HepG2 (cell line): Measurements from ENCODE around the gene ATG4B. TPM values are rescaled to one million over a fixed set of nuclear protein-coding genes. Genes with fewer than 3 reads are reported as not detected.

Experiments
- GLI4 ChIP-seq: sonication (generic); formaldehyde crosslinking; IDR thresholded peaks from 2 replicates; pipeline ENCODE4 v1.5.1; 2020; ENCODE audit warnings: missing genetic modification reagents, mild to moderate bottlenecking, moderate library complexity, borderline replicate concordance
- HES4 ChIP-seq: sonication (generic); formaldehyde crosslinking; IDR thresholded peaks from 2 replicates; pipeline ENCODE4 v1.9.0; 2021; ENCODE audit warnings: mild to moderate bottlenecking, missing genetic modification reagents, borderline replicate concordance
- HIVEP1 ChIP-seq: sonication (generic); formaldehyde crosslinking; IDR thresholded peaks from 2 replicates; pipeline ENCODE4 v1.4.0; 2020; ENCODE audit warnings: mild to moderate bottlenecking, missing genetic modification reagents
- HOXA5 ChIP-seq: sonication (generic); formaldehyde crosslinking; IDR thresholded peaks from 2 replicates; pipeline ENCODE4 v1.4.0; 2020; ENCODE audit warnings: missing genetic modification reagents
- HOXD1 ChIP-seq: sonication (generic); formaldehyde crosslinking; IDR thresholded peaks from 2 replicates; pipeline ENCODE4 v1.5.0; 2020; ENCODE audit warnings: missing genetic modification reagents
- MEIS2 ChIP-seq: sonication (generic); formaldehyde crosslinking; IDR thresholded peaks from 2 replicates; pipeline ENCODE4 v1.9.0; 2021; ENCODE audit warnings: mild to moderate bottlenecking, missing genetic modification reagents
- PCBP2 ChIP-seq: fragments of 200-400 bp; formaldehyde crosslinking; optimal IDR thresholded peaks from 2 replicates; pipeline ENCODE3; 2018; ENCODE audit warnings: low read length, low read depth; ENCODE audit not compliant: poor library complexity, severe bottlenecking
- REPIN1 ChIP-seq: sonication (generic); formaldehyde crosslinking; IDR thresholded peaks from 2 replicates; pipeline ENCODE4 v1.8.0; 2022; ENCODE audit warnings: missing genetic modification reagents, low read depth, mild to moderate bottlenecking, borderline replicate concordance
- RFX5 ChIP-seq: IDR thresholded peaks from 2 replicates; pipeline ENCODE4 v1.6.1; 2011; ENCODE audit warnings: low read depth, low read length, improper control_type of control experiment
- SIN3B ChIP-seq: fragments of 150-350 bp; IDR thresholded peaks from 2 replicates; pipeline ENCODE4 v1.6.1; 2014; ENCODE audit warnings: low read length
- YEATS4 ChIP-seq: sonication (generic); formaldehyde crosslinking; IDR thresholded peaks from 2 replicates; pipeline ENCODE4 v1.4.0; 2020; ENCODE audit warnings: missing genetic modification reagents, borderline replicate concordance
- ZBTB42 ChIP-seq: sonication (generic); formaldehyde crosslinking; IDR thresholded peaks from 2 replicates; pipeline ENCODE4 v1.5.0; 2020; ENCODE audit warnings: mild to moderate bottlenecking, missing genetic modification reagents
- ZBTB7A ChIP-seq: sonication (generic); formaldehyde crosslinking; IDR thresholded peaks from 2 replicates; pipeline ENCODE4 v1.8.0; 2022; ENCODE audit warnings: mild to moderate bottlenecking, missing genetic modification reagents
- ZNF343 ChIP-seq: sonication (generic); formaldehyde crosslinking; IDR thresholded peaks from 2 replicates; pipeline ENCODE4 v1.4.0; 2020; ENCODE audit warnings: mild to moderate bottlenecking, missing genetic modification reagents
- ZNF563 ChIP-seq: sonication (generic); formaldehyde crosslinking; IDR thresholded peaks from 2 replicates; pipeline ENCODE4 v1.8.0; 2022; ENCODE audit warnings: mild to moderate bottlenecking, moderate library complexity, missing genetic modification reagents
- ZNF569 ChIP-seq: sonication (generic); formaldehyde crosslinking; IDR thresholded peaks from 2 replicates; pipeline ENCODE4 v1.5.0; 2020; ENCODE audit warnings: mild to moderate bottlenecking, missing genetic modification reagents, moderate library complexity, borderline replicate concordance
- ZNF709 ChIP-seq: sonication (generic); formaldehyde crosslinking; IDR thresholded peaks from 2 replicates; pipeline ENCODE4 v1.5.0; 2020; ENCODE audit warnings: mild to moderate bottlenecking, missing genetic modification reagents
- ZNF766 ChIP-seq: sonication (generic); formaldehyde crosslinking; IDR thresholded peaks from 2 replicates; pipeline ENCODE4 v1.5.0; 2020; ENCODE audit warnings: missing genetic modification reagents, borderline replicate concordance
- ZNF777 ChIP-seq: sonication (generic); formaldehyde crosslinking; IDR thresholded peaks from 2 replicates; pipeline ENCODE4 v1.4.0; 2020; ENCODE audit warnings: missing genetic modification reagents
- polyA plus RNA-seq, 8 experiments: library from polyadenylated mRNA; depleted of rRNA in 3 of 8; stranded (reverse) in 7 of 8; unstranded in 1 of 8; fragments of >200 nt; fragmentation: Illumina TruSeq in 4 of 8; extraction: Trizol in 4 of 8; gene quantifications; 2 replicates each; pipeline versions ENCODE4 v1.2.1 to v1.2.3, GENCODE V29; 2011 to 2016; ENCODE audit warnings: low read depth in 4 of 8, missing spikeins in 1 of 8, mixed read lengths in 1 of 8; ENCODE audit not compliant: insufficient read depth in 1 of 8
- total RNA-seq, 5 experiments: library from RNA; depleted of rRNA; stranded (reverse); fragments of >200 nt; fragmentation: Illumina TruSeq; extraction: Trizol; gene quantifications; 2 replicates each; pipeline ENCODE4 v1.2.3, GENCODE V29; 2016; ENCODE audit warnings: low read depth in 1 of 5
- TF ChIP-seq, protein P1 (sequence below): sonication (generic); formaldehyde crosslinking; IDR thresholded peaks from 2 replicates; pipeline ENCODE4 v1.8.1; 2022; ENCODE audit warnings: low read depth, mild to moderate bottlenecking, missing genetic modification reagents
- TF ChIP-seq, protein P2 (sequence below): sonication (generic); formaldehyde crosslinking; IDR thresholded peaks from 2 replicates; pipeline ENCODE4 v1.4.0; 2020; ENCODE audit warnings: mild to moderate bottlenecking, missing genetic modification reagents
- TF ChIP-seq, protein P3 (sequence below): sonication (generic); formaldehyde crosslinking; IDR thresholded peaks from 2 replicates; pipeline ENCODE4 v1.8.1; 2023; ENCODE audit warnings: mild to moderate bottlenecking, missing genetic modification reagents

Gene ATG4B
- total and polyA plus RNA-seq, 2 of the 13 experiments (the other 11 are each of a cell fraction or from before 2014, with no cell fraction given): 95.5 to 239 TPM

GRCh38 chr2:241686650-241687425 is 49.3 kb downstream of the ATG4B start, which contains the start of gene DTYMK (continued):
- peak; percentile 82 for TF ChIP-seq SIN3B
- TF ChIP-seq ZNF709 (CRISPR knock-in tag): peak; percentile 73; the same call in 1 of the 2 replicates
- peak; percentile 95 for TF ChIP-seq REPIN1 (CRISPR knock-in tag)
- TF ChIP-seq, protein P1, sequence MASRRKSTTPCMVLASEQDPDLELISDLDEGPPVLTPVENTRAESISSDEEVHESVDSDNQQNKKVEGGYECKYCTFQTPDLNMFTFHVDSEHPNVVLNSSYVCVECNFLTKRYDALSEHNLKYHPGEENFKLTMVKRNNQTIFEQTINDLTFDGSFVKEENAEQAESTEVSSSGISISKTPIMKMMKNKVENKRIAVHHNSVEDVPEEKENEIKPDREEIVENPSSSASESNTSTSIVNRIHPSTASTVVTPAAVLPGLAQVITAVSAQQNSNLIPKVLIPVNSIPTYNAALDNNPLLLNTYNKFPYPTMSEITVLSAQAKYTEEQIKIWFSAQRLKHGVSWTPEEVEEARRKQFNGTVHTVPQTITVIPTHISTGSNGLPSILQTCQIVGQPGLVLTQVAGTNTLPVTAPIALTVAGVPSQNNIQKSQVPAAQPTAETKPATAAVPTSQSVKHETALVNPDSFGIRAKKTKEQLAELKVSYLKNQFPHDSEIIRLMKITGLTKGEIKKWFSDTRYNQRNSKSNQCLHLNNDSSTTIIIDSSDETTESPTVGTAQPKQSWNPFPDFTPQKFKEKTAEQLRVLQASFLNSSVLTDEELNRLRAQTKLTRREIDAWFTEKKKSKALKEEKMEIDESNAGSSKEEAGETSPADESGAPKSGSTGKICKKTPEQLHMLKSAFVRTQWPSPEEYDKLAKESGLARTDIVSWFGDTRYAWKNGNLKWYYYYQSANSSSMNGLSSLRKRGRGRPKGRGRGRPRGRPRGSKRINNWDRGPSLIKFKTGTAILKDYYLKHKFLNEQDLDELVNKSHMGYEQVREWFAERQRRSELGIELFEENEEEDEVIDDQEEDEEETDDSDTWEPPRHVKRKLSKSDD (CRISPR knock-in tag): peak; percentile 87
- no peak for TF ChIP-seq PCBP2
- peak; percentile 75; the same call in 1 of the 2 replicates for TF ChIP-seq ZBTB42 (CRISPR knock-in tag)
- TF ChIP-seq, protein P2, sequence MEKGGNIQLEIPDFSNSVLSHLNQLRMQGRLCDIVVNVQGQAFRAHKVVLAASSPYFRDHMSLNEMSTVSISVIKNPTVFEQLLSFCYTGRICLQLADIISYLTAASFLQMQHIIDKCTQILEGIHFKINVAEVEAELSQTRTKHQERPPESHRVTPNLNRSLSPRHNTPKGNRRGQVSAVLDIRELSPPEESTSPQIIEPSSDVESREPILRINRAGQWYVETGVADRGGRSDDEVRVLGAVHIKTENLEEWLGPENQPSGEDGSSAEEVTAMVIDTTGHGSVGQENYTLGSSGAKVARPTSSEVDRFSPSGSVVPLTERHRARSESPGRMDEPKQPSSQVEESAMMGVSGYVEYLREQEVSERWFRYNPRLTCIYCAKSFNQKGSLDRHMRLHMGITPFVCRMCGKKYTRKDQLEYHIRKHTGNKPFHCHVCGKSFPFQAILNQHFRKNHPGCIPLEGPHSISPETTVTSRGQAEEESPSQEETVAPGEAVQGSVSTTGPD (CRISPR knock-in tag): no peak
- 0 out of 2 replicates have a peak, but pooled peaks have one; percentile 40 for TF ChIP-seq HIVEP1 (CRISPR knock-in tag)
- TF ChIP-seq ZNF563 (CRISPR knock-in tag): peak; percentile 86
- peak; percentile 22; the same call in 1 of the 2 replicates for TF ChIP-seq HOXD1 (CRISPR knock-in tag)
- peak; percentile 79 for TF ChIP-seq ZNF343 (CRISPR knock-in tag)
- TF ChIP-seq GLI4 (CRISPR knock-in tag): peak; percentile 45
- peak; percentile 57 for TF ChIP-seq HOXA5 (CRISPR knock-in tag)
- no peak for TF ChIP-seq ZNF569 (CRISPR knock-in tag)
- TF ChIP-seq ZNF766: peak; percentile 92
- peak; percentile 33; the same call in 1 of the 2 replicates for TF ChIP-seq RFX5
- peak; percentile 16; the same call in 1 of the 2 replicates for TF ChIP-seq MEIS2 (CRISPR knock-in tag)
- TF ChIP-seq ZBTB7A (CRISPR knock-in tag): no peak; the same call in 1 of the 2 replicates
- TF ChIP-seq ZNF777 (CRISPR knock-in tag): peak; percentile 84
- peak; percentile 100 for TF ChIP-seq YEATS4 (CRISPR knock-in tag)
- TF ChIP-seq, protein P3, sequence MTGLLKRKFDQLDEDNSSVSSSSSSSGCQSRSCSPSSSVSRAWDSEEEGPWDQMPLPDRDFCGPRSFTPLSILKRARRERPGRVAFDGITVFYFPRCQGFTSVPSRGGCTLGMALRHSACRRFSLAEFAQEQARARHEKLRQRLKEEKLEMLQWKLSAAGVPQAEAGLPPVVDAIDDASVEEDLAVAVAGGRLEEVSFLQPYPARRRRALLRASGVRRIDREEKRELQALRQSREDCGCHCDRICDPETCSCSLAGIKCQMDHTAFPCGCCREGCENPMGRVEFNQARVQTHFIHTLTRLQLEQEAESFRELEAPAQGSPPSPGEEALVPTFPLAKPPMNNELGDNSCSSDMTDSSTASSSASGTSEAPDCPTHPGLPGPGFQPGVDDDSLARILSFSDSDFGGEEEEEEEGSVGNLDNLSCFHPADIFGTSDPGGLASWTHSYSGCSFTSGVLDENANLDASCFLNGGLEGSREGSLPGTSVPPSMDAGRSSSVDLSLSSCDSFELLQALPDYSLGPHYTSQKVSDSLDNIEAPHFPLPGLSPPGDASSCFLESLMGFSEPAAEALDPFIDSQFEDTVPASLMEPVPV (CRISPR knock-in tag): peak; percentile 96
- peak; percentile 82 for TF ChIP-seq HES4 (CRISPR knock-in tag)
